ENCODE measurements around the gene CPEB1.
A peak's percentile ranks its signal among the peaks of the same experiment; 100 is the strongest.
"Not testable (repeated sequence)": the region's sequence is repeated elsewhere in the genome, so short reads cannot be mapped to it uniquely, and the experiment has no call there.

Gene CPEB1

DNA sequence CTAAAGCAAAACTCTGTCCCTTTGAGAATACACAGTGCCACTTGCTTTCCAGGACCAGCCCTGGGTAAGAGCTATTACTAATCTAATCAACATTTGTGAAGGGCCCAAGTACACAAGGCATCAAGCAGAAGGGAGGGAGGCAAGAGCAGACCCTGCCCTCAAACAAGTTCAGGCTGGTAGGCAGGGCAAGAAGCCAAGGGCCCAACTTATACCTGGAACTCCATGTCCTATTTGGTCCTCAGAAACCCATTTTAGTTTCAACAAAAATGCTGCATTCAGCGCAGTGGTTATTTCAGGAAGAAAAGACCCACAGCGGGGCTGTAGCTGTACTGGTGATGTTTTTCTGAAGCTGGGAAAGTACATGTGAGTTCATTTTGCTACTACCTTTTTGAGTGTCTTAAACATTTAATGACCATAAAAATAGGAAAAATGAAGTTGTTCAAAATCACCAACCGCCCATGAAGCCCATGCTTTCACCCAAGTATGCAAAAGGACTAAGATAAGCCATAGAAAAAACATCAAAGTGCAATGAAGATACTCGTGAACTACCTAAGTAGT, 109.7 kb downstream of the CPEB1 start:
- TF ChIP-seq, protein P1, sequence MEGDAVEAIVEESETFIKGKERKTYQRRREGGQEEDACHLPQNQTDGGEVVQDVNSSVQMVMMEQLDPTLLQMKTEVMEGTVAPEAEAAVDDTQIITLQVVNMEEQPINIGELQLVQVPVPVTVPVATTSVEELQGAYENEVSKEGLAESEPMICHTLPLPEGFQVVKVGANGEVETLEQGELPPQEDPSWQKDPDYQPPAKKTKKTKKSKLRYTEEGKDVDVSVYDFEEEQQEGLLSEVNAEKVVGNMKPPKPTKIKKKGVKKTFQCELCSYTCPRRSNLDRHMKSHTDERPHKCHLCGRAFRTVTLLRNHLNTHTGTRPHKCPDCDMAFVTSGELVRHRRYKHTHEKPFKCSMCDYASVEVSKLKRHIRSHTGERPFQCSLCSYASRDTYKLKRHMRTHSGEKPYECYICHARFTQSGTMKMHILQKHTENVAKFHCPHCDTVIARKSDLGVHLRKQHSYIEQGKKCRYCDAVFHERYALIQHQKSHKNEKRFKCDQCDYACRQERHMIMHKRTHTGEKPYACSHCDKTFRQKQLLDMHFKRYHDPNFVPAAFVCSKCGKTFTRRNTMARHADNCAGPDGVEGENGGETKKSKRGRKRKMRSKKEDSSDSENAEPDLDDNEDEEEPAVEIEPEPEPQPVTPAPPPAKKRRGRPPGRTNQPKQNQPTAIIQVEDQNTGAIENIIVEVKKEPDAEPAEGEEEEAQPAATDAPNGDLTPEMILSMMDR (conservative IDR thresholded peaks at IDR 0.05; ENCODE audit: low read depth), result no peak
- CTCF ChIA-PET, result no interaction called here
- H3K27ac ChIP-seq, result peak overlapping the region; percentile 80

GRCh38 chr15:82536409-82537350, 110.5 kb downstream of the CPEB1 start:
- TF ChIP-seq, protein P1 (conservative IDR thresholded peaks at IDR 0.05; ENCODE audit: low read depth), result no peak
- ChIA-PET POLR2A (ENCODE audit: low non-redundant PET) (no interaction called here), CTCF (no interaction called here)
- no peak for DNase-seq (ENCODE audit: low spot score)
- peak overlapping the region; percentile 80 for H3K27ac ChIP-seq

More for the DNA sequence above, 109.7 kb downstream of the CPEB1 start:
- no peak for DNase-seq (ENCODE audit: low spot score)
- POLR2A ChIA-PET (ENCODE audit: low non-redundant PET), result no interaction called here

- POLR2A ChIA-PET (ENCODE audit: low non-redundant PET), result interaction anchor here (0.5 kb wide), 2 partner anchors 478 to 1533 kb away, joined by 3 read pairs; no protein-coding TSS in a partner anchor
- no peak for DNase-seq (ENCODE audit: low spot score)
- TF ChIP-seq, protein P1 (conservative IDR thresholded peaks at IDR 0.05; ENCODE audit: low read depth), result no peak
- CTCF ChIA-PET, result no interaction called here
- peak overlapping the region; percentile 80 for H3K27ac ChIP-seq
These were observed 111.4 kb downstream of the CPEB1 start for GRCh38 chr15:82535566-82536408.

DNA sequence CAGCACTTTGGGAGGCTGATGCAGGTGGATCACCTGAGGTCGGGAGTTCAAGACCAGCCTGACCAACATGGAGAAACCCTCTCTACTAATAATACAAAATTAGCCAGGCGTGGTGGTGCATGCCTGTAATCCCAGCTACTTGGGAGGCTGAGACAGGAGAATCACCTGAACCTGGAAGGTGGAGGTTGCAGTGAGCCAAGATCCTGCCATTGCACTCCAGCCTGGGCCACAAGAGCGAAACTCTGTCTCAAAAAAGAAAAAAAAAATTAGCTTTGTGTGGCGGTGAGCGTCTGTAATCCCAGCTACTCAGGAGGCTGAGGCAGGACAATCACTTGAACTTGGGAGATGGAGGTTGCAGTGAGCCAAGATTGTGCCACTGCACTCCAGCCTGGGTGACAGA, 112.0 kb downstream of the CPEB1 start:
- DNase-seq (ENCODE audit: low spot score); POLR2A ChIA-PET (ENCODE audit: low non-redundant PET); CTCF ChIA-PET: not testable (repeated sequence)
- H3K27ac ChIP-seq, result peak overlapping the region; percentile 80

- CTCF ChIA-PET; POLR2A ChIA-PET (ENCODE audit: low non-redundant PET); H3K27ac ChIP-seq; DNase-seq (ENCODE audit: low spot score): not testable (repeated sequence)
These were observed 112.7 kb downstream of the CPEB1 start for GRCh38 chr15:82534457-82534861.

DNA sequence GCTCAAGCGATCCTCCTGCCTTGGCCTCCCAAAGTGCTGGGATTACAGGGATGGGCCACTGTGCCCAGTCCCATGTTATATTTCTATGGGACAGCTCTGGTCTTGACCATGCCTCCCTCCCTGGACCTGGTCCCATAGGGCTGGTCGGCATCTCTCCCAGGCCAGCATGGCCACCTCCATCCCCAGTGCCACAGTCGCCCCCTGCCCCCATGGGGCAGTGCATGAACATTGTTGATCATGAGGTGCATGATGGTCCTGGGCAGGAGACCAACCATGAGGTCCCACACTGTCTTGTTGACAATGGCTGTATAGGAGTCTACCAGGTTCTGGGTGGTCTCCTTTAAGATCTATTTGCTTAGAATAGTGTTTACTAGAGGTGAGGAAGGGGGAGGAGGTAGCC, 113.4 kb downstream of the CPEB1 start:
- H3K27ac ChIP-seq, result peak overlapping the region; percentile 59
- POLR2A ChIA-PET (ENCODE audit: low non-redundant PET), result no interaction called here
- TF ChIP-seq, protein P1 (conservative IDR thresholded peaks at IDR 0.05; ENCODE audit: low read depth), result no peak
- no peak for DNase-seq (ENCODE audit: low spot score)
- CTCF ChIA-PET, result no interaction called here

DNA sequence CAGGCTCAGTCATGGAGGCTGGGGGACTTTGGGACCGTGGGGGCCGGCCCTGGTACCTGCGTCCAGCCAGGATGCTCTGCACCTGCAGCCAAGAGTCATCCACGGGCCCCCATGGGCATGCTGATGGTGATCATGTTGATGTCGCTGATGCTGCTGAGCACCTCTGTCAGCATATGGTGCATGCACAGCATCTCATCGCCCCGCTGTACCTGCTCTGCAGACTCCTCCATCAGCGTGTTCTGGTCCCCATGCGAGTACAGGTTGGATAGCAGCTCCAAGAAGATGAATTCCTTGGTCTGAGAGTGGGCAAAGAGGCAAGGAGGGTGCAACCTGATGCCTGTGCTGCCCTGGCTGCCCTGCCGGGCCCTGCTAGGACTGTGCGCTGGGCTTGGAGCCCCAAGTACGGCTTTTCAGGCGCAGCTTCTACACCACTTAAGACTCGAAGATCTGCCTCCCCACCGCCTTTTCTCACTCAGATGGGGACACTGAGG, 114.1 kb downstream of the CPEB1 start:
- peak overlapping the region; percentile 59 for H3K27ac ChIP-seq
- DNase-seq (ENCODE audit: low spot score), result no peak
- ChIA-PET POLR2A (ENCODE audit: low non-redundant PET) (interaction anchor here (0.6 kb wide), 1 partner anchor 387 kb away, joined by 5 read pairs; no protein-coding TSS in a partner anchor), CTCF (no interaction called here)
- TF ChIP-seq, protein P1 (conservative IDR thresholded peaks at IDR 0.05; ENCODE audit: low read depth), result no peak

All from RWPE1 (cell line).